HepG2 (cell line): ENCODE results near the gene UGT1A7. TPM values are rescaled to one million over a fixed set of nuclear protein-coding genes. Genes with fewer than 3 reads are reported as not detected.

Source experiments
- ATAC-seq: fragments of 200-7000 bp; cut with Tn5 transposase; 3 replicates; pipeline ENCODE4 v1.9.1; 2020; ENCODE audit warnings: mild to moderate bottlenecking, moderate library complexity
- BruUV-seq: library from RNA; stranded (reverse); fragments of 400-500 nt; replicated peaks from 2 replicates; lab custom pipeline; 2021; lab: Mats Ljungman, UMichigan
- CTCF ChIA-PET: fragments of 300-600 bp; formaldehyde crosslinking; extraction: SDS; loops from one replicate; lab custom pipeline; 2021; ENCODE audit warnings: low total read pairs, inconsistent platforms, low intra/inter-chr PET ratio; lab: Yijun Ruan, JAX
- POLR2A ChIA-PET: fragments of 350-600 bp; sonication (Branson Sonifier 250); formaldehyde crosslinking; loops from one replicate; lab custom pipeline; 2020; ENCODE audit warnings: antibody characterized with exemption, inconsistent platforms; lab: Yijun Ruan, JAX
- DNase-seq: peaks from one replicate; pipeline ENCODE4 v3.0.0-alpha.2; 2015; ENCODE audit warnings: low spot score
- FAIRE-seq: peaks from 3 replicates; lab custom pipeline; 2011; peaks lifted over from hg19 to GRCh38; lab: Jason Lieb, UNC
- H2AFZ ChIP-seq: one replicate; pipeline ENCODE4 v1.6.1; 2011; ENCODE audit warnings: low read length, inconsistent platforms
- H3K27ac ChIP-seq: fragments of 300-600 bp; 3 replicates; pipeline ENCODE4 v1.8.0; 2011; ENCODE audit warnings: mixed run types, mild to moderate bottlenecking, mixed read lengths, low read length, inconsistent platforms; ENCODE audit not compliant: insufficient read depth; ENCODE audit errors: extremely low read length
- H3K27me3 ChIP-seq, 2 experiments: fragments of 200-600 bp in 1 of 2; 2 replicates in 1 of 2; 3 replicates in 1 of 2; pipeline versions ENCODE4 v1.6.0 to v1.8.0; 2011; ENCODE audit warnings: low read length in 2 of 2, mild to moderate bottlenecking in 2 of 2, moderate library complexity in 2 of 2, inconsistent platforms in 1 of 2; ENCODE audit not compliant: insufficient read depth in 2 of 2, control insufficient read depth in 1 of 2
- H3K36me3 ChIP-seq, 2 experiments: fragments of 200-600 bp in 1 of 2; replicated peaks in 1 of 2; 2 replicates in 1 of 2; 3 replicates in 1 of 2; pipeline versions ENCODE4 v1.5.1 to v1.8.0; 2011; ENCODE audit warnings: low read length in 2 of 2, inconsistent platforms in 1 of 2; ENCODE audit not compliant: insufficient read depth in 2 of 2, control insufficient read depth in 1 of 2
- H3K4me1 ChIP-seq: 2 replicates; pipeline ENCODE4 v1.5.1; 2012; ENCODE audit warnings: low read length, inconsistent platforms; ENCODE audit not compliant: insufficient read depth
- H3K4me2 ChIP-seq: 2 replicates; pipeline ENCODE4 v1.6.0; 2011; ENCODE audit warnings: low read depth, low read length, inconsistent platforms
- H3K4me3 ChIP-seq, 3 experiments: fragments of 200-600 bp in 1 of 3; sonication (generic), shearing (Covaris generic) in 1 of 3; replicated peaks in 1 of 3; 2 replicates each; pipeline ENCODE4 v1.5.1; 2011 to 2016; ENCODE audit warnings: low read length in 3 of 3, inconsistent platforms in 2 of 3, low read depth in 2 of 3, mild to moderate bottlenecking in 2 of 3, control low read depth in 1 of 3, mixed read lengths in 1 of 3; ENCODE audit not compliant: insufficient read depth in 1 of 3
- H3K79me2 ChIP-seq: one replicate; pipeline ENCODE4 v1.6.1; 2011; ENCODE audit warnings: low read length, inconsistent platforms; ENCODE audit not compliant: insufficient read depth
- H3K9ac ChIP-seq: 2 replicates; pipeline ENCODE4 v1.6.0; 2011; ENCODE audit warnings: mild to moderate bottlenecking, low read depth, low read length, inconsistent platforms; ENCODE audit not compliant: insufficient read depth
- H3K9me3 ChIP-seq: 2 replicates; pipeline ENCODE4 v1.5.1; 2012; ENCODE audit warnings: mild to moderate bottlenecking, low read length
- H4K20me1 ChIP-seq: 2 replicates; pipeline ENCODE4 v1.6.0; 2011; ENCODE audit warnings: inconsistent platforms, mild to moderate bottlenecking, low read length, moderate library complexity; ENCODE audit not compliant: insufficient read depth
- HNF4G ChIP-seq, 2 experiments: sonication (generic) in 1 of 2; formaldehyde crosslinking in 1 of 2; IDR thresholded peaks; 2 replicates each; pipeline versions ENCODE4 v1.4.0 to v1.6.1; 2011 to 2020; ENCODE audit warnings: borderline replicate concordance in 2 of 2, low read depth in 2 of 2, mild to moderate bottlenecking in 2 of 2, low read length in 1 of 2, missing genetic modification reagents in 1 of 2, moderate library complexity in 1 of 2
- HOXA7 ChIP-seq: sonication (generic); formaldehyde crosslinking; IDR thresholded peaks from 2 replicates; pipeline ENCODE4 v1.8.1; 2022; ENCODE audit warnings: mild to moderate bottlenecking, missing genetic modification reagents, moderate library complexity
- KLF16 ChIP-seq, 2 experiments: sonication (generic) in 1 of 2; formaldehyde crosslinking in 1 of 2; IDR thresholded peaks; 2 replicates each; pipeline versions ENCODE4 v1.6.1 to v1.8.0; 2016 to 2023; ENCODE audit warnings: missing genetic modification reagents in 2 of 2, missing compliant biosample characterization in 1 of 2
- MAFF ChIP-seq: IDR thresholded peaks from 2 replicates; pipeline ENCODE4 v1.6.1; 2011; ENCODE audit warnings: low read depth, low read length, improper control_type of control experiment
- PHF21A ChIP-seq: sonication (generic); formaldehyde crosslinking; IDR thresholded peaks from 2 replicates; pipeline ENCODE4 v1.5.0; 2020; ENCODE audit warnings: mild to moderate bottlenecking, missing genetic modification reagents
- TP53 ChIP-seq: sonication (generic); formaldehyde crosslinking; conservative IDR thresholded peaks from 2 replicates; pipeline ENCODE4 v1.4.0; 2020; ENCODE audit warnings: missing genetic modification reagents
- ZNF652 ChIP-seq: IDR thresholded peaks from 2 replicates; pipeline ENCODE4 v1.6.1; 2016; ENCODE audit warnings: low read depth, borderline replicate concordance
- WGBS: methylation state at CpG from one replicate; pipeline ENCODE4 v1.1.6; 2017; ENCODE audit warnings: low lambda C conversion rate; 5-methylcytosine and 5-hydroxymethylcytosine counted together
- in situ Hi-C: cut with HindIII; loops from 2 replicates; pipeline ENCODE4 v1.10.0; 2017; ENCODE audit warnings: low pct_unique_long_range_greater_than_20kb; ENCODE audit not compliant: extremely low pct_ligation_motif_present
- intact Hi-C: fragments of 100-400 bp; cut with micrococcal nuclease; formaldehyde crosslinking; loops from one replicate; pipeline ENCODE4 v1.10.0; 2022; ENCODE audit not compliant: unreplicated experiment
- polyA plus RNA-seq, 8 experiments: library from polyadenylated mRNA; depleted of rRNA in 3 of 8; stranded (reverse) in 7 of 8; unstranded in 1 of 8; fragments of >200 nt; fragmentation: Illumina TruSeq in 4 of 8; extraction: Trizol in 4 of 8; gene quantifications; 2 replicates each; pipeline versions ENCODE4 v1.2.1 to v1.2.3, GENCODE V29; 2011 to 2016; ENCODE audit warnings: low read depth in 4 of 8, missing spikeins in 1 of 8, mixed read lengths in 1 of 8; ENCODE audit not compliant: insufficient read depth in 1 of 8
- total RNA-seq, 5 experiments: library from RNA; depleted of rRNA; stranded (reverse); fragments of >200 nt; fragmentation: Illumina TruSeq; extraction: Trizol; gene quantifications; 2 replicates each; pipeline ENCODE4 v1.2.3, GENCODE V29; 2016; ENCODE audit warnings: low read depth in 1 of 5
- TF ChIP-seq, protein P1 (sequence below): sonication (generic); formaldehyde crosslinking; IDR thresholded peaks from 2 replicates; pipeline ENCODE4 v1.4.0; 2020; ENCODE audit warnings: missing genetic modification reagents
- TF ChIP-seq, protein P2 (sequence below): sonication (generic); formaldehyde crosslinking; IDR thresholded peaks from 2 replicates; pipeline ENCODE4 v1.5.0; 2020; ENCODE audit warnings: missing genetic modification reagents
- TF ChIP-seq, protein P3 (sequence below): sonication (generic); formaldehyde crosslinking; IDR thresholded peaks from 2 replicates; pipeline ENCODE4 v1.8.0; 2022; ENCODE audit warnings: missing genetic modification reagents, mild to moderate bottlenecking, borderline replicate concordance

UGT1A7 gene
- total and polyA plus RNA-seq, 2 of the 13 experiments (the other 11 are each of a cell fraction or from before 2014, with no cell fraction given): not detected

DNA sequence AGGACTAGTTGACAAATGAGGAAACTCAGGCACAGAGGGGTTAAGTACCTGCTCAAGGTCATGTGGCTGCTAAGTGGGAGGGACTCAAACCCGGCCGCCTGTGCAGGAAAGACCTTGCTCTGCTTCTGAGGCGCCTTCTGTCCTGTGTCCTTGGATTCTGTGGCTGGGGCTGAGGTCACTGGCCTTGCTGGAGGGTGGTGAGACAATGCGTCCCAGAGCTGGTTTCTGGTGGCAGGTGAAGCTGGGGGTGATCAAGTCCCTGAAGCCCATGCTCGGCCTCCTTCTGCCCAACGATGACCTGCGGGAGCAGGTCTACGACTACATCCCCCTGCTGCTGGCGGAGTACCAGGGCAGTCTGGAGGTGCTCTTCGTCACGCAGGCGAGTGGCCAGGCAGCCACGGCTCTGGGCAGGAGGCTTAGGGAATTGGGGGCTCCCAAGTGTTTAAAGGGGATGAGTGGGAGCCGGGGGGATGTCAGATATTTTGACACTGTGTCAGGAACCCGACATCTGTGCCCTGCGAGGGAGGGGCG, 112.5 kb downstream of the UGT1A7 start:
- Histone ChIP-seq H3K4me1 (peaks cover 14% of the 10 kb centered on the region; the same call in 1 of the 2 replicates), H2AFZ (no peak overlapping the region), H3K4me2 (no peak overlapping the region), H3K27me3 (peaks cover 7 to 58% of the 10 kb centered on the region in 2 experiments; a peak in 3 of 5 replicates), H3K79me2 (no peaks in the 10 kb centered on the region), H3K9me3 (no peaks in the 10 kb centered on the region), H3K9ac (no peak overlapping the region), H4K20me1 (no peaks in the 10 kb centered on the region), H3K4me3 (no peak overlapping the region), H3K36me3 (no peaks in the 10 kb centered on the region), H3K27ac (no peak overlapping the region)
- intact Hi-C loops: no loop called here
- in situ Hi-C loops: no loop called here
- no peak for DNase-seq
- ChIA-PET POLR2A (no interaction called here), CTCF (no interaction called here)
- FAIRE-seq: no peak
- TF ChIP-seq HNF4G (IDR thresholded peaks at IDR 0.05; ENCODE audit: borderline replicate concordance, low read depth, low read length) (no peak), HNF4G (CRISPR knock-in tag; IDR thresholded peaks at IDR 0.05; ENCODE audit: borderline replicate concordance, low read depth) (no peak), ZNF652 (CRISPR knock-in tag) (peak; percentile 81), PHF21A (CRISPR knock-in tag) (peak; percentile 22; the same call in 1 of the 2 replicates)
- TF ChIP-seq, protein P1, sequence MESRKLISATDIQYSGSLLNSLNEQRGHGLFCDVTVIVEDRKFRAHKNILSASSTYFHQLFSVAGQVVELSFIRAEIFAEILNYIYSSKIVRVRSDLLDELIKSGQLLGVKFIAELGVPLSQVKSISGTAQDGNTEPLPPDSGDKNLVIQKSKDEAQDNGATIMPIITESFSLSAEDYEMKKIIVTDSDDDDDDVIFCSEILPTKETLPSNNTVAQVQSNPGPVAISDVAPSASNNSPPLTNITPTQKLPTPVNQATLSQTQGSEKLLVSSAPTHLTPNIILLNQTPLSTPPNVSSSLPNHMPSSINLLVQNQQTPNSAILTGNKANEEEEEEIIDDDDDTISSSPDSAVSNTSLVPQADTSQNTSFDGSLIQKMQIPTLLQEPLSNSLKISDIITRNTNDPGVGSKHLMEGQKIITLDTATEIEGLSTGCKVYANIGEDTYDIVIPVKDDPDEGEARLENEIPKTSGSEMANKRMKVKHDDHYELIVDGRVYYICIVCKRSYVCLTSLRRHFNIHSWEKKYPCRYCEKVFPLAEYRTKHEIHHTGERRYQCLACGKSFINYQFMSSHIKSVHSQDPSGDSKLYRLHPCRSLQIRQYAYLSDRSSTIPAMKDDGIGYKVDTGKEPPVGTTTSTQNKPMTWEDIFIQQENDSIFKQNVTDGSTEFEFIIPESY (CRISPR knock-in tag): peak; percentile 96
- BruUV-seq: no TSS peak
- WGBS: 68% methylated on average over 17 of the region's 17 CpGs
- peak; percentile 32 for ATAC-seq

DNA sequence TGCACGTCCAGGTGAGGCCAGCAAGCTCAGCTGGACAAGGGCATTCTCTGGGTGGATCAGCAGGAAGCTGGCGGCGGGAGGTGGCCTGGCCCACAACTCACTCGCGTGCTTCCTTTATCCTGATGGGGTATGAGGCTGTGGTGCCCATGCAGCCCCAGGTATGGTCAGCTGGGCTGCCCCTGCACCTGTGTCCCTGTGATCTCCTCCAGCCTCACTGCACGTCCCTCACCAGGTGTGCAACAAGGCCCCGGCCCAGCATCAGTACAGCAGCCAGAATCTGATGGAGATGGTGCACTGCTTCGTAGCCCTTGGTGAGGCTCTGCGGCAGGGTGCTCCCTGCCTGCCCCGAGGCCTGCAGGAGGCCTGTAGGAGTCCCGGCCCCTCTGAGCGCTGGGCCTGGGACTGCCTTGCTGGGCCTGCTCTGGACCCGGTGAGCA, 114.1 kb downstream of the UGT1A7 start:
- CTCF ChIA-PET: no interaction called here
- TF ChIP-seq, protein P2, sequence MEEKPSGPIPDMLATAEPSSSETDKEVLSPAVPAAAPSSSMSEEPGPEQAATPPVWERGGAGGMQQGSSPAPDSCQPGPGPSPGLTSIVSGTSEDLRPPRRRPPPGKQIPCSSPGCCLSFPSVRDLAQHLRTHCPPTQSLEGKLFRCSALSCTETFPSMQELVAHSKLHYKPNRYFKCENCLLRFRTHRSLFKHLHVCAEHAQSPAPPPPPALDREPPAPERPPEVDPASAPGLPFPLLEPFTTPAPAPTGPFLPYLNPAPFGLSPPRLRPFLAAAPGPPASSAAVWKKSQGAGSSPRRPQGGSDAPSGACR: no peak
- TF ChIP-seq MAFF (no peak), HOXA7 (CRISPR knock-in tag) (no peak), KLF16 (CRISPR knock-in tag; IDR thresholded peaks at IDR 0.05) (no peak), TP53 (CRISPR knock-in tag) (no peak)
- TF ChIP-seq, protein P3, sequence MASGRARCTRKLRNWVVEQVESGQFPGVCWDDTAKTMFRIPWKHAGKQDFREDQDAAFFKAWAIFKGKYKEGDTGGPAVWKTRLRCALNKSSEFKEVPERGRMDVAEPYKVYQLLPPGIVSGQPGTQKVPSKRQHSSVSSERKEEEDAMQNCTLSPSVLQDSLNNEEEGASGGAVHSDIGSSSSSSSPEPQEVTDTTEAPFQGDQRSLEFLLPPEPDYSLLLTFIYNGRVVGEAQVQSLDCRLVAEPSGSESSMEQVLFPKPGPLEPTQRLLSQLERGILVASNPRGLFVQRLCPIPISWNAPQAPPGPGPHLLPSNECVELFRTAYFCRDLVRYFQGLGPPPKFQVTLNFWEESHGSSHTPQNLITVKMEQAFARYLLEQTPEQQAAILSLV (CRISPR knock-in tag): no peak

More for the DNA sequence above, 114.1 kb downstream of the UGT1A7 start:
- Histone ChIP-seq H2AFZ (no peak overlapping the region), H4K20me1 (no peaks in the 10 kb centered on the region), H3K4me3 (no peak overlapping the region), H3K9me3 (no peaks in the 10 kb centered on the region), H3K4me1 (peaks cover 14% of the 10 kb centered on the region; the same call in 1 of the 2 replicates), H3K4me2 (no peak overlapping the region), H3K79me2 (no peaks in the 10 kb centered on the region), H3K27ac (no peak overlapping the region), H3K27me3 (peaks cover 5 to 68% of the 10 kb centered on the region in 2 experiments; a peak in 3 of 5 replicates), H3K9ac (no peak overlapping the region), H3K36me3 (no peaks in the 10 kb centered on the region)
- intact Hi-C loops (no loop called here), in situ Hi-C loops (no loop called here)
- no peak for FAIRE-seq
- WGBS: 71% methylated on average over 5 of the region's 13 CpGs
- POLR2A ChIA-PET: no interaction called here
- no peak for ATAC-seq
- no TSS peak for BruUV-seq
- no peak for DNase-seq
